Calu3 (cell line): ENCODE data around the gene SH3RF2. TPM values are rescaled to one million over a fixed set of nuclear protein-coding genes. Genes with fewer than 3 reads are reported as not detected.

Experiments
- BruUV-seq: library from RNA; stranded (reverse); fragments of 400-500 nt; replicated peaks from 2 replicates; lab custom pipeline; 2021; lab: Mats Ljungman, UMichigan
- CTCF ChIA-PET: fragments of 300-600 bp; sonication (Branson Sonifier 250); formaldehyde crosslinking; loops from one replicate; lab custom pipeline; 2022; ENCODE audit warnings: antibody characterized with exemption; lab: Charles Lee
- DNase-seq: peaks from one replicate; pipeline ENCODE4 v3.0.0; 2022
- H3K27ac Mint-ChIP-seq: one replicate; pipeline ENCODE4 v1.8.0; 2022; ENCODE audit warnings: mixed read lengths; ENCODE audit not compliant: unreplicated experiment
- H3K27me3 Mint-ChIP-seq: one replicate; pipeline ENCODE4 v1.8.0; 2022; ENCODE audit warnings: mixed read lengths; ENCODE audit not compliant: unreplicated experiment
- H3K36me3 Mint-ChIP-seq: one replicate; pipeline ENCODE4 v1.8.0; 2022; ENCODE audit warnings: mild to moderate bottlenecking, moderate library complexity, mixed read lengths; ENCODE audit not compliant: insufficient read depth, unreplicated experiment
- H3K4me1 Mint-ChIP-seq: one replicate; pipeline ENCODE4 v1.8.0; 2022; ENCODE audit warnings: mild to moderate bottlenecking, low read depth, mixed read lengths; ENCODE audit not compliant: unreplicated experiment
- H3K4me3 Mint-ChIP-seq: one replicate; pipeline ENCODE4 v1.8.0; 2022; ENCODE audit warnings: mild to moderate bottlenecking, low read depth, moderate library complexity, mixed read lengths; ENCODE audit not compliant: unreplicated experiment
- H3K9me3 Mint-ChIP-seq: one replicate; pipeline ENCODE4 v1.8.0; 2022; ENCODE audit warnings: low read depth, mixed read lengths; ENCODE audit not compliant: unreplicated experiment
- CTCF ChIP-seq: fragments of 200-600 bp; IDR thresholded peaks from one replicate; pipeline ENCODE4 v1.8.0; 2022; ENCODE audit warnings: antibody characterized with exemption; ENCODE audit not compliant: unreplicated experiment
- intact Hi-C: fragments of 100-400 bp; cut with micrococcal nuclease; formaldehyde crosslinking; loops from one replicate; pipeline ENCODE4 v1.10.0; 2022; ENCODE audit not compliant: unreplicated experiment
- total RNA-seq: library from RNA; stranded (reverse); gene quantifications from 2 replicates; pipeline ENCODE4 v1.2.3, GENCODE V29; 2022

Gene SH3RF2
- total RNA-seq, 1 experiment from 2014 or later, result 21.9 TPM

DNA sequence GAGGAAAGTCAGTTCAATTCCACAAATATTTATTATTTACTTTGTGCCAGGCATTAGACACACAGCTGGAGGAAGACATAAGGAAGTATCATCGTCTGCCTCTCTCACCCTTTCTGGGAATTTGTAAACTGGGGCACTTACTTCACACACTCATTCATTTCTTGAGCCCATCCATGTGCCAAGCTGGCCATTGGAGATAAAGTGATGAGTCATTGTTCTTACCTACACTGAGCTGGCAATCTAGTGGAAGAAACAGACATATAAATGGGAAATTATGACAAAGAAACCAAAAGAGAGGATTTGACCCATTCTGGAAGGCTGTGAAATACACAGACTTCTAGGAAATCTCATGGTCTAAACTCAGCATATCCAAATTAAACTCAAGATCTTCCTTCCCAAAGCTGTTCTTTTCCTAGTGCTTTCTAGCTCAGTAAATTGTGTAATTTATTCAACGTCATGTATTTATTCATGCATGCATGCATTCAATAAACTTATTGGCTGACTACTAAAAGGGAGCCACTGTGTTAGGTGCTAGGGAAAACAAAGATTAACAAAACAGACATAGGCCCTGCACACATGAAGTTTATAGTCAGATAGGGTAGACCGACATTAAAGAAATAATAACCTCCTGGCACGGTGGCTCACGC is 65.3 kb downstream of the SH3RF2 start:
- Mint-ChIP-seq H3K9me3 (no peaks in the 10 kb centered on the region), H3K4me1 (peaks cover 21% of the 10 kb centered on the region), H3K4me3 (no peak overlapping the region), H3K36me3 (peaks cover 5% of the 10 kb centered on the region), H3K27ac (no peak overlapping the region), H3K27me3 (no peaks in the 10 kb centered on the region)
- no peak for DNase-seq
- intact Hi-C loops, result no loop called here
- TF ChIP-seq CTCF, result no peak
- CTCF ChIA-PET, result no interaction called here
- BruUV-seq, result no TSS peak

GRCh38 chr5:146002491-146002890 is 66.1 kb downstream of the SH3RF2 start:
- peaks cover 21% of the 10 kb centered on the region for H3K4me1 Mint-ChIP-seq
- peaks cover 5% of the 10 kb centered on the region for H3K36me3 Mint-ChIP-seq
- CTCF ChIA-PET, result no interaction called here
- no TSS peak for BruUV-seq
- no peaks in the 10 kb centered on the region for H3K9me3 Mint-ChIP-seq
- H3K27ac Mint-ChIP-seq, result no peak overlapping the region
- no peak for TF ChIP-seq CTCF
- DNase-seq, result no peak
- intact Hi-C loops, result no loop called here
- H3K27me3 Mint-ChIP-seq, result no peaks in the 10 kb centered on the region
- no peak overlapping the region for H3K4me3 Mint-ChIP-seq

DNA sequence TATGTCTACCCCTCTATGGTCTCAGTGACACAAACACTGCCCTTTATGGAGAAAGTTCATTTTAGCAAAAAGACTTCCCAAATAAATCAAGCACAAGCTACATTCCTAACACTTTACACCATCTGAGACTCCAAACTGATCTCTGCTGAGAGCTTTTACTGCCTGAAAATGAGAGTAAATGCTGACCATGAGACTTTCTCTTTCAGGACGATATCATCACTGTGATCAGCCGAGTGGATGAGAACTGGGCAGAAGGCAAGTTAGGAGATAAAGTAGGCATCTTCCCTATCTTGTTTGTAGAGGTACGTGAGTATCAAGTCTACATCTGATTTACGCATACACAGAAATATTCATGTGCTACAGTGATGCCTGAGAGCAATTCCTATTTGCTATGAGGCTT is 67.5 kb downstream of the SH3RF2 start:
- intact Hi-C loops, result no loop called here
- no TSS peak for BruUV-seq
- DNase-seq, result no peak
- H3K4me3 Mint-ChIP-seq, result no peak overlapping the region
- no peaks in the 10 kb centered on the region for H3K9me3 Mint-ChIP-seq
- CTCF ChIA-PET, result no interaction called here
- H3K27ac Mint-ChIP-seq, result no peak overlapping the region
- peaks cover 20% of the 10 kb centered on the region for H3K4me1 Mint-ChIP-seq
- TF ChIP-seq CTCF, result no peak
- no peaks in the 10 kb centered on the region for H3K27me3 Mint-ChIP-seq
- peaks cover 5% of the 10 kb centered on the region for H3K36me3 Mint-ChIP-seq

DNA sequence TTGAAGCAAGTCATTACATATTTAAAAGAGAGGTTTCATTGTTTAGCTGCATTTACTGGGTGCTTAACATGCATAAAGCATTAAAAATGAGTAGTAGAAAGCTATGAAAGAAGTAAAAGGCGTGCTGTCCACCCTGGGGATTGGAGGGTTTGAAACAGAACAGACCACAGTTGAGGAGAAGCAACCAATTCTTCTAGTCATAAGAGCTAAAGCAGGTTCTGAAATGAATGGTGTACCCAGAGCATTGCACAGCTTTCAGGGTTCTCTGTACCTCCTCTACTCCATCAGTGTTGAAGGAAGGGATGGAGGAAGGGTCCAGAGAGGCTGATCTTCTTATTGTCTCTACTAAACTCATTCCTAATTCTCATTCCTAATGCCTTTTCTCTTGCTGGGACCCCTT is 68.9 kb downstream of the SH3RF2 start:
- no peak for DNase-seq
- Mint-ChIP-seq H3K36me3 (peaks cover 5% of the 10 kb centered on the region), H3K4me1 (peaks cover 10% of the 10 kb centered on the region), H3K4me3 (no peak overlapping the region), H3K27ac (no peak overlapping the region), H3K27me3 (no peaks in the 10 kb centered on the region), H3K9me3 (no peaks in the 10 kb centered on the region)
- CTCF ChIA-PET, result interaction anchor here (0.6 kb wide), 1 partner anchor 182 kb away, joined by 3 read pairs; no protein-coding TSS in a partner anchor
- BruUV-seq, result no TSS peak
- intact Hi-C loops, result no loop called here
- no peak for TF ChIP-seq CTCF
